Measurements from ENCODE around the gene LSR. TPM values are rescaled to one million over a fixed set of nuclear protein-coding genes. Genes with fewer than 3 reads are reported as not detected.

The LSR gene
- total RNA-seq, 3 donors from 2014 or later: 3.7 to 37.5 (median 35.1) TPM

GRCh38 chr19:35288906-35289305 lies 40.1 kb downstream of the LSR start:
- H3K27me3 ChIP-seq: peaks cover 0 to 11% of the 10 kb centered on the region in 2 donors

GRCh38 chr19:35290381-35291127 lies 41.8 kb downstream of the LSR start:
- H3K9me3 ChIP-seq: no peaks in the 10 kb centered on the region
- no peaks in the 10 kb centered on the region for H3K4me1 ChIP-seq
- H3K4me3 ChIP-seq: no peak overlapping the region
- DNase-seq (ENCODE audit: low spot score in 2 of 2): no peak
- no peak overlapping the region for H3K27ac ChIP-seq
- H3K36me3 ChIP-seq: no peaks in the 10 kb centered on the region
- intact Hi-C loops (cut with DNase I; ENCODE audit: low total_unique reads): no loop called here
- TF ChIP-seq CTCF (IDR thresholded peaks at IDR 0.05) (no peak), POLR2AphosphoS5 (IDR thresholded peaks at IDR 0.05) (no peak), POLR2A (IDR thresholded peaks at IDR 0.05) (no peak)
- H3K27me3 ChIP-seq: peaks cover 0 to 11% of the 10 kb centered on the region in 2 donors

More at GRCh38 chr19:35288906-35289305, 40.1 kb downstream of the LSR start:
- no peak overlapping the region for H3K27ac ChIP-seq
- no peaks in the 10 kb centered on the region for H3K9me3 ChIP-seq
- TF ChIP-seq POLR2A (IDR thresholded peaks at IDR 0.05) (no peak), CTCF (IDR thresholded peaks at IDR 0.05) (no peak), POLR2AphosphoS5 (IDR thresholded peaks at IDR 0.05) (no peak)
- no peaks in the 10 kb centered on the region for H3K4me1 ChIP-seq
- no peaks in the 10 kb centered on the region for H3K36me3 ChIP-seq
- intact Hi-C loops (cut with DNase I; ENCODE audit: low total_unique reads): no loop called here
- DNase-seq (ENCODE audit: low spot score in 2 of 2): no peak
- H3K4me3 ChIP-seq: no peak overlapping the region

- intact Hi-C loops (cut with DNase I; ENCODE audit: low total_unique reads): no loop called here
- no peak overlapping the region for H3K4me3 ChIP-seq
- TF ChIP-seq POLR2A (IDR thresholded peaks at IDR 0.05): no peak
- no peak for TF ChIP-seq POLR2AphosphoS5 (IDR thresholded peaks at IDR 0.05)
- TF ChIP-seq CTCF (IDR thresholded peaks at IDR 0.05): no peak
Measured at GRCh38 chr19:35291259-35291658, 42.5 kb downstream of the LSR start.

GRCh38 chr19:35291916-35292315 lies 43.1 kb downstream of the LSR start, which contains the start of gene MAG:
TSS of gene MAG (plus strand) at chr19:35292161. CDS start at chr19:35295409, 3,248 bp downstream.
- Histone ChIP-seq H3K4me1 (no peaks in the 10 kb centered on the region), H3K36me3 (no peaks in the 10 kb centered on the region), H3K9me3 (no peaks in the 10 kb centered on the region), H3K27ac (no peak within 1 kb of the TSS), H3K27me3 (peaks cover 0 to 11% of the 10 kb centered on the region in 2 donors), H3K4me3 (no peak within 1 kb of the TSS)
- intact Hi-C loops (cut with DNase I; ENCODE audit: low total_unique reads): no loop called here
- no peak for DNase-seq (ENCODE audit: low spot score in 2 of 2)
- TF ChIP-seq POLR2A (IDR thresholded peaks at IDR 0.05): no peak
- no peak for TF ChIP-seq CTCF (IDR thresholded peaks at IDR 0.05)
- no peak for TF ChIP-seq POLR2AphosphoS5 (IDR thresholded peaks at IDR 0.05)

More at GRCh38 chr19:35291259-35291658, 42.5 kb downstream of the LSR start:
- H3K27me3 ChIP-seq: peaks cover 0 to 11% of the 10 kb centered on the region in 2 donors
- H3K9me3 ChIP-seq: no peaks in the 10 kb centered on the region
- no peaks in the 10 kb centered on the region for H3K4me1 ChIP-seq
- H3K27ac ChIP-seq: no peak overlapping the region
- DNase-seq (ENCODE audit: low spot score in 2 of 2): no peak
- H3K36me3 ChIP-seq: no peaks in the 10 kb centered on the region
